ENCODE measurements around the gene CCDC50. TPM values are rescaled to one million over a fixed set of nuclear protein-coding genes. Genes with fewer than 3 reads are reported as not detected.

The CCDC50 gene
- total RNA-seq, 2 donors from 2014 or later, result 41.8 to 48.6 TPM

DNA sequence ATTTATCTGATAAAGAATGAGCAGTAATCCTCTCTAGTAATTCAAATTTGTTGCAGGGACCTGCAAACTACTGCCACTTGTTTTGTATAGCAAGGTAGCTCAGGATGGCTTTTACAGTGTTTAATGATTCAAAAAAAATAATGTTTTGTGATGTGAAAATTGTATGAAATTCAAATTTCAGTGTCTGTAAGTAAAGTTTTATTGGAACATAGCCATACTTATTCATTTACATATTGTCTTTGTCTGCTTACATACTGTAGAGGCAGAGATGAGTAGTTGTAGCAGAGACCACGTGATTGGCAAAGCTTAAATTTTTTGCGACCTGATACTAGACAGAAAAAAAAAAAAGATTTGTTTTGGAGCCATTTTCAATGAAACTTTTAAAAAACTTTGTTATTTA is 7.6 kb downstream of the CCDC50 start:
- no peaks in the 10 kb centered on the region for H3K4me1 ChIP-seq (ENCODE audit: control insufficient read depth, insufficient read depth, low read length)
- no peak overlapping the region for H3K4me3 ChIP-seq (ENCODE audit: low read length)
- TF ChIP-seq, protein P1, sequence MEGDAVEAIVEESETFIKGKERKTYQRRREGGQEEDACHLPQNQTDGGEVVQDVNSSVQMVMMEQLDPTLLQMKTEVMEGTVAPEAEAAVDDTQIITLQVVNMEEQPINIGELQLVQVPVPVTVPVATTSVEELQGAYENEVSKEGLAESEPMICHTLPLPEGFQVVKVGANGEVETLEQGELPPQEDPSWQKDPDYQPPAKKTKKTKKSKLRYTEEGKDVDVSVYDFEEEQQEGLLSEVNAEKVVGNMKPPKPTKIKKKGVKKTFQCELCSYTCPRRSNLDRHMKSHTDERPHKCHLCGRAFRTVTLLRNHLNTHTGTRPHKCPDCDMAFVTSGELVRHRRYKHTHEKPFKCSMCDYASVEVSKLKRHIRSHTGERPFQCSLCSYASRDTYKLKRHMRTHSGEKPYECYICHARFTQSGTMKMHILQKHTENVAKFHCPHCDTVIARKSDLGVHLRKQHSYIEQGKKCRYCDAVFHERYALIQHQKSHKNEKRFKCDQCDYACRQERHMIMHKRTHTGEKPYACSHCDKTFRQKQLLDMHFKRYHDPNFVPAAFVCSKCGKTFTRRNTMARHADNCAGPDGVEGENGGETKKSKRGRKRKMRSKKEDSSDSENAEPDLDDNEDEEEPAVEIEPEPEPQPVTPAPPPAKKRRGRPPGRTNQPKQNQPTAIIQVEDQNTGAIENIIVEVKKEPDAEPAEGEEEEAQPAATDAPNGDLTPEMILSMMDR (conservative IDR thresholded peaks at IDR 0.05), result no peak
- no peaks in the 10 kb centered on the region for H3K27me3 ChIP-seq (ENCODE audit: control insufficient read depth, insufficient read depth, low read length, poor library complexity, severe bottlenecking)
- 87 to 91% methylated on average over 2 of the region's 2 CpGs for WGBS, 2 experiments (ENCODE audit: insufficient coverage in 1 of 2, insufficient read length in 1 of 2)
- H3K9ac ChIP-seq (ENCODE audit: extremely low read depth, low read length, poor library complexity, severe bottlenecking), result no peak overlapping the region
- Mint-ChIP-seq H3K4me1 (peaks cover 36% of the 10 kb centered on the region), H3K27me3 (ENCODE audit: insufficient read depth) (no peaks in the 10 kb centered on the region), H3K27ac (no peak overlapping the region), H3K36me3 (ENCODE audit: low read depth) (no peaks in the 10 kb centered on the region), H3K4me3 (no peak overlapping the region), H3K9me3 (no peaks in the 10 kb centered on the region)
- no peak overlapping the region for H3K27ac ChIP-seq (ENCODE audit: low read depth, low read length)
- no peaks in the 10 kb centered on the region for H3K9me3 ChIP-seq (ENCODE audit: control insufficient read depth, low read length)
- no peaks in the 10 kb centered on the region for H3K36me3 ChIP-seq (ENCODE audit: control insufficient read depth, insufficient read depth, low read length)
- DNase-seq, result no peak

DNA sequence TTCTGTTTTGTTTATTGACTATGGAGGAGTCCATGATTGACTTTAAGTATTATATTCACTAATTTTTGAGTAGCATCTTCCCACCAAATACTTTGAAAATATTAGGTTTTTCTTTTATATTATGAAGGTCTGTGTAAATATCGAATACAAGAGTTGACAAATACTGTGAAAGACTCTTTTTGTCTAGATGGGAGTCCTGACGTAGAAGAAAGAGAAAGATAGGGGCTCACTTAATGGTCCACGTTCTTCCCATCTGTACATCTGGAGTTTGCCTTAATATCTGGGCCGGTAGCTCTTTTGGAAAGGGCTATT is 8.9 kb downstream of the CCDC50 start:
- no peaks in the 10 kb centered on the region for H3K36me3 ChIP-seq (ENCODE audit: control insufficient read depth, insufficient read depth, low read length)
- H3K27me3 Mint-ChIP-seq (ENCODE audit: insufficient read depth), result no peaks in the 10 kb centered on the region
- 90% methylated on average over 3 to 4 of the region's 4 CpGs for WGBS, 2 experiments (ENCODE audit: insufficient coverage in 1 of 2, insufficient read length in 1 of 2)
- TF ChIP-seq, protein P1 (conservative IDR thresholded peaks at IDR 0.05), result no peak
- no peak overlapping the region for H3K27ac ChIP-seq (ENCODE audit: low read depth, low read length)
- no peak overlapping the region for H3K4me3 ChIP-seq (ENCODE audit: low read length)
- H3K9ac ChIP-seq (ENCODE audit: extremely low read depth, low read length, poor library complexity, severe bottlenecking), result no peak overlapping the region
- no peak for DNase-seq
- no peaks in the 10 kb centered on the region for H3K9me3 Mint-ChIP-seq
- peaks cover 37% of the 10 kb centered on the region for H3K4me1 Mint-ChIP-seq
- no peaks in the 10 kb centered on the region for H3K4me1 ChIP-seq (ENCODE audit: control insufficient read depth, insufficient read depth, low read length)
- no peaks in the 10 kb centered on the region for H3K9me3 ChIP-seq (ENCODE audit: control insufficient read depth, low read length)
- no peak overlapping the region for H3K4me3 Mint-ChIP-seq
- H3K27me3 ChIP-seq (ENCODE audit: control insufficient read depth, insufficient read depth, low read length, poor library complexity, severe bottlenecking), result no peaks in the 10 kb centered on the region
- H3K36me3 Mint-ChIP-seq (ENCODE audit: low read depth), result no peaks in the 10 kb centered on the region
- H3K27ac Mint-ChIP-seq, result no peak overlapping the region

DNA sequence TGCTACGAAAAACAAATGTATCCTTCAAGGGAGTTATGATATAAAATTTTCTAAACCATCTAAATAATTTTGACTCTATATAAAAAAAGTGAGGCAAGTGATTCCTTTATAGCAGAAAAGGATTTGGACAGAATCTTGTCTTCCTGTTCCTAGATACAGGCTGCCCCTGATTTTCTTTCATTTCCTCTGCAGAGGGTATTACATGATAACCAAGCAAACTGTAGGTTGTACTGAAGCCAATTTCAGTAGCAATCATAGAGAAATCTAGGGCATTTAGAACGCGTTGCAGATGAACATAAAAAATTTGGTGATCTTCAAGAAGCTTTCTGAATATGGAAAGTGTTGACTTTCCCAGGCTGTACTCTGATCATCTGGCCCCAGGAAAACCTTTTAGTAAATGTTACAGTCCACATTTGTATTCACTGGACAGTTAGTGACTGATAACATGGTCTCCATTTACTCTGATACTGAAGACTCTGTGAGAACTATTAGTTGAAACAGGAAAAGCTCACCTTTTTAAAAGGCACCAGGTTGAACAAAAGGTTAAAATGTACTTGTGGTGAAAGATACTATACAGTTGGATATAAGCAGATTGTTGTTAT is 10.2 kb downstream of the CCDC50 start:
- no peaks in the 10 kb centered on the region for H3K36me3 ChIP-seq (ENCODE audit: control insufficient read depth, insufficient read depth, low read length)
- DNase-seq, result no peak
- H3K9me3 ChIP-seq (ENCODE audit: control insufficient read depth, low read length), result no peaks in the 10 kb centered on the region
- H3K27ac ChIP-seq (ENCODE audit: low read depth, low read length), result no peak overlapping the region
- Mint-ChIP-seq H3K9me3 (no peaks in the 10 kb centered on the region), H3K36me3 (ENCODE audit: low read depth) (no peaks in the 10 kb centered on the region), H3K4me3 (no peak overlapping the region), H3K4me1 (peaks cover 37% of the 10 kb centered on the region), H3K27ac (no peak overlapping the region), H3K27me3 (ENCODE audit: insufficient read depth) (no peaks in the 10 kb centered on the region)
- H3K9ac ChIP-seq (ENCODE audit: extremely low read depth, low read length, poor library complexity, severe bottlenecking), result no peak overlapping the region
- no peaks in the 10 kb centered on the region for H3K4me1 ChIP-seq (ENCODE audit: control insufficient read depth, insufficient read depth, low read length)
- TF ChIP-seq, protein P1 (conservative IDR thresholded peaks at IDR 0.05), result no peak
- 90 to 99% methylated on average over 2 of the region's 3 CpGs for WGBS, 2 experiments (ENCODE audit: insufficient coverage in 1 of 2, insufficient read length in 1 of 2)
- H3K4me3 ChIP-seq (ENCODE audit: low read length), result no peak overlapping the region
- H3K27me3 ChIP-seq (ENCODE audit: control insufficient read depth, insufficient read depth, low read length, poor library complexity, severe bottlenecking), result no peaks in the 10 kb centered on the region
